HepG2 (cell line): Measurements from ENCODE around the gene OSBPL8. TPM values are rescaled to one million over a fixed set of nuclear protein-coding genes. Genes with fewer than 3 reads are reported as not detected.
A peak's percentile ranks its signal among the peaks of the same experiment; 100 is the strongest.

Experiments used
- ATAC-seq: fragments of 200-7000 bp; cut with Tn5 transposase; 3 replicates; pipeline ENCODE4 v1.9.1; 2020; ENCODE audit warnings: mild to moderate bottlenecking, moderate library complexity
- BruUV-seq: library from RNA; stranded (reverse); fragments of 400-500 nt; replicated peaks from 2 replicates; lab custom pipeline; 2021; lab: Mats Ljungman, UMichigan
- CTCF ChIA-PET: fragments of 300-600 bp; formaldehyde crosslinking; extraction: SDS; loops from one replicate; lab custom pipeline; 2021; ENCODE audit warnings: low total read pairs, inconsistent platforms, low intra/inter-chr PET ratio; lab: Yijun Ruan, JAX
- POLR2A ChIA-PET: fragments of 350-600 bp; sonication (Branson Sonifier 250); formaldehyde crosslinking; loops from one replicate; lab custom pipeline; 2020; ENCODE audit warnings: antibody characterized with exemption, inconsistent platforms; lab: Yijun Ruan, JAX
- DNase-seq: peaks from one replicate; pipeline ENCODE4 v3.0.0-alpha.2; 2015; ENCODE audit warnings: low spot score
- FAIRE-seq: peaks from 3 replicates; lab custom pipeline; 2011; peaks lifted over from hg19 to GRCh38; lab: Jason Lieb, UNC
- H2AFZ ChIP-seq: one replicate; pipeline ENCODE4 v1.6.1; 2011; ENCODE audit warnings: low read length, inconsistent platforms
- H3K27ac ChIP-seq: fragments of 300-600 bp; 3 replicates; pipeline ENCODE4 v1.8.0; 2011; ENCODE audit warnings: mixed run types, mild to moderate bottlenecking, mixed read lengths, low read length, inconsistent platforms; ENCODE audit not compliant: insufficient read depth; ENCODE audit errors: extremely low read length
- H3K27me3 ChIP-seq, 2 experiments: fragments of 200-600 bp in 1 of 2; 2 replicates in 1 of 2; 3 replicates in 1 of 2; pipeline versions ENCODE4 v1.6.0 to v1.8.0; 2011; ENCODE audit warnings: low read length in 2 of 2, mild to moderate bottlenecking in 2 of 2, moderate library complexity in 2 of 2, inconsistent platforms in 1 of 2; ENCODE audit not compliant: insufficient read depth in 2 of 2, control insufficient read depth in 1 of 2
- H3K36me3 ChIP-seq, 2 experiments: fragments of 200-600 bp in 1 of 2; replicated peaks in 1 of 2; 2 replicates in 1 of 2; 3 replicates in 1 of 2; pipeline versions ENCODE4 v1.5.1 to v1.8.0; 2011; ENCODE audit warnings: low read length in 2 of 2, inconsistent platforms in 1 of 2; ENCODE audit not compliant: insufficient read depth in 2 of 2, control insufficient read depth in 1 of 2
- H3K4me1 ChIP-seq: 2 replicates; pipeline ENCODE4 v1.5.1; 2012; ENCODE audit warnings: low read length, inconsistent platforms; ENCODE audit not compliant: insufficient read depth
- H3K4me2 ChIP-seq: 2 replicates; pipeline ENCODE4 v1.6.0; 2011; ENCODE audit warnings: low read depth, low read length, inconsistent platforms
- H3K4me3 ChIP-seq, 3 experiments: fragments of 200-600 bp in 1 of 3; sonication (generic), shearing (Covaris generic) in 1 of 3; replicated peaks in 1 of 3; 2 replicates each; pipeline ENCODE4 v1.5.1; 2011 to 2016; ENCODE audit warnings: low read length in 3 of 3, inconsistent platforms in 2 of 3, low read depth in 2 of 3, mild to moderate bottlenecking in 2 of 3, control low read depth in 1 of 3, mixed read lengths in 1 of 3; ENCODE audit not compliant: insufficient read depth in 1 of 3
- H3K79me2 ChIP-seq: one replicate; pipeline ENCODE4 v1.6.1; 2011; ENCODE audit warnings: low read length, inconsistent platforms; ENCODE audit not compliant: insufficient read depth
- H3K9ac ChIP-seq: 2 replicates; pipeline ENCODE4 v1.6.0; 2011; ENCODE audit warnings: mild to moderate bottlenecking, low read depth, low read length, inconsistent platforms; ENCODE audit not compliant: insufficient read depth
- H3K9me3 ChIP-seq: 2 replicates; pipeline ENCODE4 v1.5.1; 2012; ENCODE audit warnings: mild to moderate bottlenecking, low read length
- H4K20me1 ChIP-seq: 2 replicates; pipeline ENCODE4 v1.6.0; 2011; ENCODE audit warnings: inconsistent platforms, mild to moderate bottlenecking, low read length, moderate library complexity; ENCODE audit not compliant: insufficient read depth
- MAFF ChIP-seq: IDR thresholded peaks from 2 replicates; pipeline ENCODE4 v1.6.1; 2011; ENCODE audit warnings: low read depth, low read length, improper control_type of control experiment
- MIXL1 ChIP-seq: IDR thresholded peaks from 2 replicates; pipeline ENCODE4 v1.6.1; 2016
- SRSF1 ChIP-seq: fragments of 200-400 bp; formaldehyde crosslinking; optimal IDR thresholded peaks from 2 replicates; pipeline ENCODE3; 2017; ENCODE audit warnings: mild to moderate bottlenecking, low read depth, low read length, moderate library complexity
- ZNF333 ChIP-seq: sonication (generic); formaldehyde crosslinking; IDR thresholded peaks from 2 replicates; pipeline ENCODE4 v1.4.0; 2020; ENCODE audit warnings: mild to moderate bottlenecking, missing genetic modification reagents, borderline replicate concordance
- ZNF75D ChIP-seq: sonication (generic); formaldehyde crosslinking; IDR thresholded peaks from 2 replicates; pipeline ENCODE4 v1.8.1; 2023; ENCODE audit warnings: missing genetic modification reagents, mild to moderate bottlenecking, borderline replicate concordance
- ZNF788 ChIP-seq: sonication (generic); formaldehyde crosslinking; IDR thresholded peaks from 2 replicates; pipeline ENCODE4 v1.5.0; 2020; ENCODE audit warnings: mild to moderate bottlenecking, missing genetic modification reagents, borderline replicate concordance
- WGBS: methylation state at CpG from one replicate; pipeline ENCODE4 v1.1.6; 2017; ENCODE audit warnings: low lambda C conversion rate; 5-methylcytosine and 5-hydroxymethylcytosine counted together
- in situ Hi-C: cut with HindIII; loops from 2 replicates; pipeline ENCODE4 v1.10.0; 2017; ENCODE audit warnings: low pct_unique_long_range_greater_than_20kb; ENCODE audit not compliant: extremely low pct_ligation_motif_present
- intact Hi-C: fragments of 100-400 bp; cut with micrococcal nuclease; formaldehyde crosslinking; loops from one replicate; pipeline ENCODE4 v1.10.0; 2022; ENCODE audit not compliant: unreplicated experiment
- polyA plus RNA-seq, 8 experiments: library from polyadenylated mRNA; depleted of rRNA in 3 of 8; stranded (reverse) in 7 of 8; unstranded in 1 of 8; fragments of >200 nt; fragmentation: Illumina TruSeq in 4 of 8; extraction: Trizol in 4 of 8; gene quantifications; 2 replicates each; pipeline versions ENCODE4 v1.2.1 to v1.2.3, GENCODE V29; 2011 to 2016; ENCODE audit warnings: low read depth in 4 of 8, missing spikeins in 1 of 8, mixed read lengths in 1 of 8; ENCODE audit not compliant: insufficient read depth in 1 of 8
- total RNA-seq, 5 experiments: library from RNA; depleted of rRNA; stranded (reverse); fragments of >200 nt; fragmentation: Illumina TruSeq; extraction: Trizol; gene quantifications; 2 replicates each; pipeline ENCODE4 v1.2.3, GENCODE V29; 2016; ENCODE audit warnings: low read depth in 1 of 5
- TF ChIP-seq, protein P1 (sequence below): IDR thresholded peaks from 2 replicates; pipeline ENCODE4 v1.6.1; 2016; ENCODE audit warnings: low read depth
- TF ChIP-seq, protein P2 (sequence below): sonication (generic); formaldehyde crosslinking; IDR thresholded peaks from 2 replicates; pipeline ENCODE4 v1.4.0; 2020; ENCODE audit warnings: mild to moderate bottlenecking, missing genetic modification reagents

Gene OSBPL8
- total and polyA plus RNA-seq, 2 of the 13 experiments (the other 11 are each of a cell fraction or from before 2014, with no cell fraction given) = 11.0 to 33.9 TPM

DNA sequence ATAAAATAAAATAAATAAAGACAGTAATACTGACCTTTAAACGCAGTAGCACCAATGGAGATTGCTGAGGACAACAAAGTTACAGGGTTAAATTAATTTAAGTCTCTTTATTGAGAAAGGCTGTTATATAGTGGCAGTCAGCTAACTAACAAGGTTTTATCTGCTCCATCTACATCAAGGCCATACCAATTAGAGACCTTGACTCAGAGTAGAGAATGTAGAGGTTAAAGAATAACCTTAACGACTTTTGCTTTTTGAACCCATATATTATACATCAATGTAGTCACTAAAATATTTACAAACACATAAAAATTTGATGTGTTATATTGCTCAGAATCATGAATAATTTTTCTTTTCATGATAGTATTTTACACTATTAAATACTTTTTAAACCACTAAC is 21.6 kb downstream of the OSBPL8 start:
- Histone ChIP-seq H3K9me3 (no peaks in the 10 kb centered on the region), H3K9ac (no peak overlapping the region), H4K20me1 (no peaks in the 10 kb centered on the region), H3K4me1 (peaks cover 15% of the 10 kb centered on the region), H3K36me3 (no peaks in the 10 kb centered on the region), H2AFZ (no peak overlapping the region), H3K27ac (no peak overlapping the region), H3K27me3 (no peaks in the 10 kb centered on the region), H3K79me2 (peaks cover 27% of the 10 kb centered on the region), H3K4me3 (no peak overlapping the region), H3K4me2 (no peak overlapping the region)
- ChIA-PET CTCF (no interaction called here), POLR2A (no interaction called here)
- BruUV-seq = no TSS peak
- ATAC-seq (peak; percentile 47), FAIRE-seq (no peak), DNase-seq (peak; percentile 10)
- TF ChIP-seq MIXL1 (CRISPR knock-in tag) = 0 out of 2 replicates have a peak, but pooled peaks have one; percentile 61
- TF ChIP-seq, protein P1, sequence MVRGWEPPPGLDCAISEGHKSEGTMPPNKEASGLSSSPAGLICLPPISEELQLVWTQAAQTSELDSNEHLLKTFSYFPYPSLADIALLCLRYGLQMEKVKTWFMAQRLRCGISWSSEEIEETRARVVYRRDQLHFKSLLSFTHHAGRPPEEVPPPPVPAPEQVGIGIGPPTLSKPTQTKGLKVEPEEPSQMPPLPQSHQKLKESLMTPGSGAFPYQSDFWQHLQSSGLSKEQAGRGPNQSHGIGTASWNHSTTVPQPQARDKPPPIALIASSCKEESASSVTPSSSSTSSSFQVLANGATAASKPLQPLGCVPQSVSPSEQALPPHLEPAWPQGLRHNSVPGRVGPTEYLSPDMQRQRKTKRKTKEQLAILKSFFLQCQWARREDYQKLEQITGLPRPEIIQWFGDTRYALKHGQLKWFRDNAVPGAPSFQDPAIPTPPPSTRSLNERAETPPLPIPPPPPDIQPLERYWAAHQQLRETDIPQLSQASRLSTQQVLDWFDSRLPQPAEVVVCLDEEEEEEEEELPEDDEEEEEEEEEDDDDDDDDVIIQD = peak; percentile 75; the same call in 1 of the 2 replicates
- TF ChIP-seq MAFF = no peak
- 64% methylated on average over 2 of the region's 2 CpGs for WGBS
- intact Hi-C loops = no loop called here
- in situ Hi-C loops = no loop called here

DNA sequence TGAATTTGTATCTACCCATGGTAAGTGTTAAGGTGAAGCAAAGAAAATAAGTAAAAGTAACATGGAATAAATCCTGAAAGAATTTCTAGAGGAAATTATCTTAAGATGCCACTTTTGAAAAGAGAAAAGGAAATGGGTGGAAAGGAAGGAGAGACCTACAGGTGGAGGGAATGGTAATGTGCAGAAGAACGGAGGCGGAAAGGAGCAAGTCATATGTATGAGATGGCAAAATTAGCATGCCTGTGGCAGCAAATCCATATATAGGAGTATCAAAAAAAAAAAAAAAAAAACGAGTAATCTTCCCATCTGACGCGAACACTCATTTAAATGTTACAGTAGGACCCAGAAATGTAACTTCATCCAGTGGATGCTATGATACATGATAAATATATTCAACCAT is 23.0 kb downstream of the OSBPL8 start:
- FAIRE-seq (no peak), ATAC-seq (no peak), DNase-seq (no peak)
- Histone ChIP-seq H3K4me2 (no peak overlapping the region), H2AFZ (no peak overlapping the region), H3K27ac (no peak overlapping the region), H3K36me3 (no peaks in the 10 kb centered on the region), H3K4me1 (peaks cover 15% of the 10 kb centered on the region), H3K27me3 (no peaks in the 10 kb centered on the region), H3K9ac (no peak overlapping the region), H4K20me1 (no peaks in the 10 kb centered on the region), H3K4me3 (no peak overlapping the region), H3K9me3 (no peaks in the 10 kb centered on the region), H3K79me2 (peaks cover 25% of the 10 kb centered on the region)
- ChIA-PET CTCF (no interaction called here), POLR2A (no interaction called here)
- no TSS peak for BruUV-seq
- 94% methylated on average over 5 of the region's 5 CpGs for WGBS
- TF ChIP-seq, protein P2, sequence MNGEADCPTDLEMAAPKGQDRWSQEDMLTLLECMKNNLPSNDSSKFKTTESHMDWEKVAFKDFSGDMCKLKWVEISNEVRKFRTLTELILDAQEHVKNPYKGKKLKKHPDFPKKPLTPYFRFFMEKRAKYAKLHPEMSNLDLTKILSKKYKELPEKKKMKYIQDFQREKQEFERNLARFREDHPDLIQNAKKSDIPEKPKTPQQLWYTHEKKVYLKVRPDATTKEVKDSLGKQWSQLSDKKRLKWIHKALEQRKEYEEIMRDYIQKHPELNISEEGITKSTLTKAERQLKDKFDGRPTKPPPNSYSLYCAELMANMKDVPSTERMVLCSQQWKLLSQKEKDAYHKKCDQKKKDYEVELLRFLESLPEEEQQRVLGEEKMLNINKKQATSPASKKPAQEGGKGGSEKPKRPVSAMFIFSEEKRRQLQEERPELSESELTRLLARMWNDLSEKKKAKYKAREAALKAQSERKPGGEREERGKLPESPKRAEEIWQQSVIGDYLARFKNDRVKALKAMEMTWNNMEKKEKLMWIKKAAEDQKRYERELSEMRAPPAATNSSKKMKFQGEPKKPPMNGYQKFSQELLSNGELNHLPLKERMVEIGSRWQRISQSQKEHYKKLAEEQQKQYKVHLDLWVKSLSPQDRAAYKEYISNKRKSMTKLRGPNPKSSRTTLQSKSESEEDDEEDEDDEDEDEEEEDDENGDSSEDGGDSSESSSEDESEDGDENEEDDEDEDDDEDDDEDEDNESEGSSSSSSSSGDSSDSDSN (CRISPR knock-in tag) = no peak
- TF ChIP-seq ZNF333 (CRISPR knock-in tag) (no peak), SRSF1 (no peak), ZNF75D (CRISPR knock-in tag) (no peak), ZNF788 (no peak)
- in situ Hi-C loops = no loop called here
- intact Hi-C loops = no loop called here
